NCI-H345 treated with DMSO at 0.1 percent for 48 hours (cell line): ENCODE data around the gene NUDT22.

Experiments used
- DNase-seq: peaks from one replicate; lab custom pipeline; 2025; ENCODE audit not compliant: unreplicated experiment; lab: John Stamatoyannopoulos, UW

Gene NUDT22

DNA sequence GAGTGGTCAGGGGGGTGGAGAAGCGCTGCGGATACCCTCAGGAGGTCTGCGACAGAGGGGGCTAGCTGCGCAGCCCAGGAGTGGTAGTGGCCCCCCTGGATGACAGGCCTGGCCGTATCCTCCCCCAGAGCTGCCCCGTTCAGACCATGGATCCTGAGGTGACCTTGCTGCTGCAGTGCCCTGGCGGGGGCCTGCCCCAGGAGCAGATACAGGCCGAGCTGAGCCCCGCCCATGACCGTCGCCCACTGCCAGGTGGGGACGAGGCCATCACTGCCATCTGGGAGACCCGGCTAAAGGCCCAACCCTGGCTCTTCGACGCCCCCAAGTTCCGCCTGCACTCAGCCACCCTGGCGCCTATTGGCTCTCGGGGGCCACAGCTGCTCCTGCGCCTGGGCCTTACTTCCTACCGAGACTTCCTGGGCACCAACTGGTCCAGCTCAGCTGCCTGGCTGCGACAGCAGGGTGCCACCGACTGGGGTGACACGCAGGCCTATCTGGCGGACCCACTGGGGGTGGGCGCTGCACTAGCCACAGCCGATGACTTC is 505 bp downstream of the NUDT22 start:
- DNase-seq, result peak; percentile 18

DNA sequence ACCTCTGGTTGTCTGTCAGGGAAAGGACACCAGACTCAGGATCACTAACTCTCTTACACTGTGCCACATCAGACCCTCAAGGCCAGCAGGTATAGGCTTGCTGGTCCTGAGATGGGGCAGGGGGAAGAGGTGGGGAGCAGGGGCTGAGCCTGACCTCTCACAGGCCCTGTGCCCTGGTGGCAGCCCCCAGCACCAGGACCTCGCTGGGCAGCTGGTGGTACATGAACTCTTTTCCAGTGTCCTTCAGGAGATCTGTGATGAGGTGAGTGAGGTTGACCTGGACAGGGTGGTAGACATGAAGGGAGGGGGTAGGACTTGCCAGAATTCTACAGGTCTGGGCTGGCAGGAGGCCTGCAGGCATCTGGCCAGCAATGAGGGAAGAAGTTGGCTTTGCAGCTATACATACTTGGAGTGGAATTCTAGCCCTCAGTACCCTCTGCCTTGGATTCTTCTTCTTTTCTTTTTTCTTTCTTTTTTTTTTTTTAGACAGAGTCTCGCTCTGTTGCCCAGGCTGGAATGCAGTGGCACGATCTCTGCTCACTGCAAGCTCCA is 1.4 kb downstream of the NUDT22 start:
- DNase-seq, result no peak

DNA sequence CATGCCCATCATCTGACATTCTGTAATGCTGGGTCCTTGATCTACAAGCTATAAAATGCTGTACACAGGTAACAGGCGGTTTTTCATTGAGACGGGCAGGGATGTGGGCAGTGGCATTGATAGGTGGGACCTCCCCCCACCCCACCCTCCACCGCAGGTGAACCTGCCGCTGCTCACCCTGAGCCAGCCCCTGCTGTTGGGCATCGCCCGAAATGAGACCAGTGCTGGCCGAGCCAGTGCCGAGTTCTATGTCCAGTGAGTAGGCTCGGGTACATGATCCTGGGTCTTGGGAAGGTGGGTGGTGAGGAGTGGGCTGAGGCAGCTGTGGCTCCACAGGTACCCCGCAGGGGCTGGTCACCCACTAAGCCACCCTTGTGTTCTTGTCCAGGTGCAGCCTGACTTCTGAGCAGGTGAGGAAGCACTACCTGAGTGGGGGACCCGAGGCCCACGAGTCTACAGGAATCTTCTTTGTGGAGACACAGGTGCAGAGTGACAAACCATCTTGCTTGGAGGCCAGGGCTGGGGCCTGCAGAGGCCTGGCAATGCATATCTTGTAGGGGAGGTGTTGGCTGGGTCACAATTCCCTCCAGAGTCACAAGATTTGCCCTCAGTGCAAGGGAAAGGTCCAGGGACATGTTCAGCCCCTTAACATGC is 3.1 kb downstream of the NUDT22 start:
- no peak for DNase-seq

DNA sequence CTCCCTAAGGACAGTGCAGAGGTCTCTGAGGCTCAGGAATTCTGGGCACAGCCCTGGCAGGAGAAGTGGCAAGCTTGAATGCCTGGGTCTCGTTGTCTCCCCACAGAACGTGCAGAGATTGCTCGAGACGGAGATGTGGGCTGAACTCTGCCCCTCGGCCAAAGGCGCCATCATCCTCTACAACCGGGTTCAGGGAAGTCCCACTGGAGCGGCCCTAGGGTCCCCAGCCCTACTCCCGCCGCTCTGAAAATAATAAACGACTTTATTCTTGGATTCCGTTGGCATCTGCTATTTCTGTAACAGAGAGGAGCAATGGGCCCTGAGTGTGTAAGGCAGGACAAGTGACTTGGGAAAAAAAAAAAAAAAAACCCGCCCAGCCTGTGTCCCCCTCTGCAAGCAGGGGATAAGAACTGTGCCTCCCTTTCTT is 3.7 kb downstream of the NUDT22 start:
- DNase-seq, result no peak

DNA sequence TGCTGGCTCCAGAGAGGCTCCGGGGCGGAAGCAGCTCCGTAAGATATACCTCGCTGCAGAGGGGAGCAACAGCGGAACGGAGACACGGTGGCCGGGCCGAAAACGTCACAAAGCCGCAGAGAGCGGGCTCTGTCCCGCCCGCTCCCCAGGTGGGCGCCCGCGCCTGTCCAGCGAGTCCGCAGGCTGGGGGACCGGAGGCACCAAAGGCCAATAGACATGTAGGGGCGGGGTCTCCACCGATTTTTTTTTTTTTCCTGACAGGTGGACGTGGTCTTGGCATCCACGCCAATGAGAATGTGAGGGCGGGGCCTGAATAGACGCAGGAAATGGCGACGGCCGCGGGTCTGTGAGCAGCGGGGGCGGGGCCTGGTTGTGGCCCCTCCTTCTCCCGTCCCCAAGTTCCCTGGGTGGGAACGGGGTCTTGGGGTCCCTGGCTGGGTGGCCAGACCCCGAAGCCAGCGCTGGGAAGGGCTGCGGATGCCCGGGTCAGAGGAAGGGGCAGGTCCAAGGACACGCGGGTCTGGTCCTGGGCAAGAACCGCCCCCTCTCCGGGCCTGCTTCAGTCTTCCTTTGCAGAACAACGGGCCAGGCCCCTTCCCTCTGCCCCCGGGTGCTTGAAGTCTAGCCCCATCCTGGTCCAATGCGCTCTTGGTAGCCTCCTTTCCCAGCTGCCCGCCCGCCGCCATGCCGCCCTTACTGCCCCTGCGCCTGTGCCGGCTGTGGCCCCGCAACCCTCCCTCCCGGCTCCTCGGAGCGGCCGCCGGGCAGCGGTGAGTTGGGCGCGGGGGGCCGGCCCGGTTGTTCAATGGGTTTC is 4.3 kb downstream of the NUDT22 start, which contains the start of gene DNAJC4:
DNAJC4 (plus strand) TSS at position 378 of the 814 bp plus-strand sequence; CDS start at position 685, 307 bp downstream.
- peak; percentile 90 for DNase-seq

DNA sequence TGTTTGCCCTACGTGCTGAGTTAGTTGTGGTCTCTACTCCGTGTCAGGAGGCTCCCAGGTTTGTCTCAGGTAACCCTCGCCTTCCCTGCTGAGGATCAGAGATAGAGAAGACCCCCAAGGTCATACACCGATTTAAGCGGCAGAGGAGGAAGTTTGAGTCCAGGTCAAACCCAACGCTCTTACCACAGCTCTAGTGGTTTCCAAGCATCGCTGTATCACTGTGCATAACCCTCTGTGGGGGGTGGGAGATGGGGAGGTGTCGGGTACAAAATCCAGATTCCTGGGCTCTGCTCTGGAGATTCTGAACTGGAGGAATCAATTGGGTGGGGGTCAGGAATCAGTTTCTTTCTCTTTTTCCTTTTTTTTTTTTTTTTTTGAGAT is 4.9 kb downstream of the NUDT22 start:
- no peak for DNase-seq

DNA sequence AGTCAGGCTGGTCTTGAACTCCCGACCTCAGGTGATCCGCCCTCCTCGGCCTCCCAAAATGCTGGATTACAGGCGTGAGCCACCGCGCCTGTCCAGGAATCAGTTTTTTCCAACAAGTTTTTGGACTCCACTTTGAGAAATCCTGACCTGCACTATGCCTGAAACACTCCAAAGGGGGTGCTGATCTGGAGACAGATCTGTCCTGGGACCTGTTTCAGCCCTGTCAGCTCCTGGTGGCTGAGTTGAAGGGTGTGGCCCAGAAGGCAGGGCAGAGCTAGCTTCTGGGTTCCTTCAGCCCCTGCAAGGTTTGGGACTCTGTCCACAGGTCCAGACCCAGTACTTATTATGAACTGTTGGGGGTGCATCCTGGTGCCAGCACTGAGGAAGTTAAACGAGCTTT is 5.5 kb downstream of the NUDT22 start:
- DNase-seq, result no peak

DNA sequence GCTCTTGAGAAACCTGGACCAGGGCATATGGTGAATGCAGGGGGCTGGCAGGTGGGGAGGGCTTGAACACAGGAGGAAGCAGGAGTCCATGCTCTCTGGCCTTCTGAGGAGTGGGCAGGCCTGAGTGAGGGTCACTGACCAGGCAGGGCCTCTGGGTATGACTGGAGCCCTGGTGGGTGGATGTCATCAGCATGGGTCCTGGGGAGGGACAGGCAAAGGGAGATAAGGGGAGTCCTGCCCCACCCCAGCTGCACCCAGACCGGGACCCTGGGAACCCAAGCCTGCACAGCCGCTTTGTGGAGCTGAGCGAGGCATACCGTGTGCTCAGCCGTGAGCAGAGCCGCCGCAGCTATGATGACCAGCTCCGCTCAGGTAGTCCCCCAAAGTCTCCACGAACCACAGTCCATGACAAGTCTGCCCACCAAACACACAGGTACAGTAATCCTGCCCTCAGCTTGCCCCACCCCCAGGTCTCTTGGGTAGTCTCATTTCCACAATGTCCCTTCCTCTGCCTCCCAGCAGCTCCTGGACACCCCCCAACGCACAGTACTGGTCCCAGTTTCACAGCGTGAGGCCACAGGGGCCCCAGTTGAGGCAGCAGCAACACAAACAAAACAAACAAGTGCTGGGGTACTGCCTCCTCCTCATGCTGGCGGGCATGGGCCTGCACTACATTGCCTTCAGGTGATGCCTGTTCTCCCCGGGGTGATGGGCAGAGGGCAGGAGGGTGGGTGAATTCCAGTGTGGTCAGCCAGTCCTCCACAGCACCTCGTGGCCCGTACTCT is 6.3 kb downstream of the NUDT22 start:
- DNase-seq, result no peak

DNA sequence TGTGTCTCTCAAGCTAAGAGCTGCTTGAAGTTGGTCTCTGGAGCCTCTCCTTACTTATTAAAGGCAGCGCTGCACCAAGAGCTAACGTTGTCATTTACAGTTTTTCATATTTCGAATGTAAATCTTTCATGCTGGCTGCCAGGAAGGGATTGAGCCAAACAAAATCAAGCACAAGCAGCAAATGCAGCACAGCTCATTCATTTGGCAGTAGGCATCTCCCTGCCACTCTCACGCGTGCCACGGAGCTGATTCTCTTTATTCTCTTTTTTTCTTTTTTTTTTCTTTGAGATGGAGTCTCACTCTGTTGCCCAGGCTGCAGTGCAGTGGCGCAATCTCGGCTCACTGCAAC is 6.9 kb downstream of the NUDT22 start:
- DNase-seq, result no peak

DNA sequence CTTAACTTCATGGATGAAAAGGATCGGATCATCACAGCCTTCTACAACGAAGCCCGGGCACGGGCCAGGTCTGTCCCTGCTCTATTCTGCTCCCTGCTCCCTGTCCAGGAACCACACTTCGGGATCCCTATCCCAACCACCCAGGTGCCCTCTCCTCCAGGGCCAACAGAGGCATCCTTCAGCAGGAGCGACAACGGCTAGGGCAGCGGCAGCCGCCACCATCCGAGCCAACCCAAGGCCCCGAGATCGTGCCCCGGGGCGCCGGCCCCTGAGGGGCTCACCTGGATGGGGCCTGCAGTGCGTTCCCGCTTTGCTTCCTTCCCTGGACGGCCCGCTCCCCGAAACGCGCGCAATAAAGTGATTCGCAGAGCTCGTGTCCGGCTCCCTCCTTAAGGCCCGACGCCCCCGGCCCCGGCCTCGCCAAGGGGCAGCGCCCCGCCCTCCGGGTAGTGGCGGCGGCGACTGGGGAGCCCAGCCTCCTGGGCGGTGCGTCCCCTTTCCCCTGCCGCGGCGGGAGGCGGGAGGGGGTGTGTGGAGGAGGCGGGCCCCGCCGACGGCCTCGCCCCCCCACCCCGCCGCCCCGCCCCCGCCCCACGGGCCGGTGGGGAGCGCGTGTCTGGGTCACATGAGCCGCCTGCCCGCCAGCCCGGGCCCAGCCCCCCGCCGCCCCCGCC is 8.0 kb downstream of the NUDT22 start, which contains the start of gene VEGFB:
VEGFB (plus strand) TSS at position 672 of the 674 bp plus-strand sequence. CDS start 250 bp downstream, outside the sequence.
- peak; percentile 30 for DNase-seq

DNA sequence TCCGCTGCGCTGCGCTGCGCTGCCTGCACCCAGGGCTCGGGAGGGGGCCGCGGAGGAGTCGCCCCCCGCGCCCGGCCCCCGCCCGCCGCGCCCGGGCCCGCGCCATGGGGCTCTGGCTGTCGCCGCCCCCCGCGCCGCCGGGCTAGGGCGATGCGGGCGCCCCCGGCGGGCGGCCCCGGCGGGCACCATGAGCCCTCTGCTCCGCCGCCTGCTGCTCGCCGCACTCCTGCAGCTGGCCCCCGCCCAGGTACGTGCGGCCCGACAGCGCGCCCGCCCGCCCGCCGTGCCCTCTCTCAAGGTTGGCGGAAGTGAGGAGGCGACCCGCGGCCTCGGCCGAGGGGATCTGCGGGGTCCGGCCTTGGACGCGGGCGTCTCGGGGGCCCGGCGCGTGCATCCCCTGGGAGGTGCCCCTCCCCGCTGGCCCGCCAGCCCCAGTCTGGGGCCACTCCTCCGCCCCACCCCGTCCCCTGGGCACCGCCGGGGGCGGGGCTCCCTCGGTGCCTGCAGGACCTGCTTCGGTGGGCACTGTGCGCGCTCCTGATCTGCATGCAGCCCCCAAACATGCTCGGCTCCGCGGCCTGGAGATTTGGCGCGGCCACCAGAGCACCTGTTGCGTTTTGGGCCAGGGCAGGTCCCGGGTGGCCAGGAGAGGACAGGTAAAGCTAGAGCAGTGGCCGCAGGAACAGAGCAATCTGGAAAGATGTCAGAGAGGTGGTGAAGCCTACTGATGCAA is 8.7 kb downstream of the NUDT22 start:
- DNase-seq, result no peak

DNA sequence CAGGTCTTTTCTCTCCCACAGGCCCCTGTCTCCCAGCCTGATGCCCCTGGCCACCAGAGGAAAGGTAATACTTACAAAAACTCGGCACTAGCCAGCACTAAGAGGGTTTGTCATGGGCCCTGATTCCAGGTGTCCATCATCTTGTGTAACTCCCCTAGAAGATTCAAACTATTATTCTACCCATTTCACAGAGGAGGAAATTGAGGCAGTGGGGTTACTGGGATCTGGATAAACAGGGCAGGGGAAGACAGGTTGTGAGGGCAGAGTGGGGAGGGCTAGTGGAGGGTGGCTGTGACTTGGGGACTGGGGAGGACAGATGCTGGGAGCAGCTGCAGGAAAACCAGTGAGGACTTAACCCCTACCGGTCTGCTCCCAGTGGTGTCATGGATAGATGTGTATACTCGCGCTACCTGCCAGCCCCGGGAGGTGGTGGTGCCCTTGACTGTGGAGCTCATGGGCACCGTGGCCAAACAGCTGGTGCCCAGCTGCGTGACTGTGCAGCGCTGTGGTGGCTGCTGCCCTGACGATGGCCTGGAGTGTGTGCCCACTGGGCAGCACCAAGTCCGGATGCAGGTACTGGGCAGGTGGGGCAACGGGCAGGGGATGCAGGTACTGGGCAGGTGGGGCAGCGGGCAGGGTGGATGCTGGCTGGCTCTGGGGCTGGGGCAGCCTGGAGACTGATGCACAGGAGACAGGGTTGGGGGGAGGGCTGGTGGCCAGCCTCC is 9.5 kb downstream of the NUDT22 start:
- DNase-seq, result no peak

DNA sequence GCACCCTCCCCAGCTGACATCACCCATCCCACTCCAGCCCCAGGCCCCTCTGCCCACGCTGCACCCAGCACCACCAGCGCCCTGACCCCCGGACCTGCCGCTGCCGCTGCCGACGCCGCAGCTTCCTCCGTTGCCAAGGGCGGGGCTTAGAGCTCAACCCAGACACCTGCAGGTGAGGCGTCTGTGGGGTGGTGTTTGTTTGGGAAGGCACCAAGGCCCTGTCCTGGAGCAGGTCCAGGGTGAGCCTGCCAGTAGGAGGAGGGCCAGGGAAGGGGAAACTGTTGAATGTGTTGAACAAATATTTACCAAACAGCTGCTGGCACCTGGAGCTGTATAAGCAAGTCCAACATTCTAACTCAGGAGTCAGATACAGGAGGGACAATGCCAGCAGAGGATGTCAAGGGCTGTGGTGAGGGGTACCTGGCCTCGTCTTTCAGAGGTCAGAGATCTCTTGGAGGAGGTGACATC is 11.4 kb downstream of the NUDT22 start:
- peak; percentile 66 for DNase-seq

DNA sequence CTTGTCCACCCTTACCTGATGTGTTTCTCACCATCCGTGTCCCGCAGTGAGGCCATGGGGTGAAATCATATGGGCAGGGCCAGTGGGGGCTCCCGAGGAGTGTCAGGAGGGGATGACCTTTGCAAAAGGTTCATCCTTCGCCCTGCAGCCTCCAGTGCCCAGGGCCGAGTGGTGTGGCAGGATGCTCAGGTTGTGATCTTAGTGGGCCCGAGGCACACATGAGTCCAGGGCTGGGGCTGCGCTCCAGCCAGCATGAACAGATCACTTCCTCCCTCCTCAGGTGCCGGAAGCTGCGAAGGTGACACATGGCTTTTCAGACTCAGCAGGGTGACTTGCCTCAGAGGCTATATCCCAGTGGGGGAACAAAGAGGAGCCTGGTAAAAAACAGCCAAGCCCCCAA is 12.0 kb downstream of the NUDT22 start:
- no peak for DNase-seq

DNA sequence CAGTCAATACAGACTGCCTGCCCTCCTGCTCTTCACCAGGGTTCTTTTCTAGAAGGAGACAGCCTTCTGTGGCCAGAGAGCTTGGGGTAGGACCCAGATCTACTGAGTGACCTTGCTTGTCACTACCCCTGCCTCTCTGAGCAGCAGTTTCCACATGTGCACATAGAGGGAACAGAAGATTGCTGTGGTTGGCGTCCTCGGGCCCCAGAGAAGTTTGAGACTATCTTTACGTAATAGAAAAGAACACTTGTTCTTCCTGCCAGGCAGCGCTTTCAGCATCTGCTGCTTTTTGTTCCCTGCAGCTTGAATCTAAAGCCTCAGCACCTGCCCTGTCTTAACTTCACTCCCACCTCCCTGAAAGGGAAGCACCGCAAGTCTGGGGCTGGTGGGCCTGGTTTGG is 12.9 kb downstream of the NUDT22 start:
- no peak for DNase-seq

DNA sequence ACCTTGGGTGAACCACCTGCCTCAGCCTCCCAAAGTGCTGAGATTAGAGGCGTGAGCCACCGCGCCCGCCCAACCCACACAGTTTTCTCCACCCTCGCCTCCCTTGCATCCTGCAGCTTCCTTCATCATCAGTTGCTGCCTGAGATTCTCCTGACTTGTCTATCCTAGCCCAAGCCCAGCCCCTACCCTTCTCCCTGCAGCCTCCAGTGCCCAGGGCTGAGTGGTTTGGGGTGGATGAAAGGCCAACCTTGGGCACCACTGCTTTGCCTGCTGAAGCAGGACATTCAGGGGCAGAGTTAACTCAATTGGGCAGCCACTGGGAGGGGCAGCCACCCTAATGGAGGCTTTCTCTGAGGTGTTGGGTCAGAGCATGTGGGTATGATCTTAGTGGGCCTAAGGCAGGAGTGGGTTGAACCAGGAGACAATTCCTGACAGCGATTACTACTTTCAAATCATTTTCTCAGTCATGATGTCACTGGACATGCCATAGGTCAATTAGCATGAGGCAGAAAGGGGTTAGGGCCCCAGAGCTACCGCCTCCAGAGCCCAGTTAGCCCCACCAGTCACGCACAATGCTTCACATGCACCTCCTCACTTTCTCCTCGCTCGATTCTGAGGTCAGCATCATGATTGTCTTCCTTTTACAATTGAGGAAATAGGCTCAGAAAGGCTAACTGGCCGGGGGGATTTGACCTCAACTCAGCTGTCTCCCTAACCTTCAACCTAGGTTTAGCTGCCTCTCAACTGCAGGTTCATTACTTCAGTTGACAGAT is 13.8 kb downstream of the NUDT22 start:
- no peak for DNase-seq

DNA sequence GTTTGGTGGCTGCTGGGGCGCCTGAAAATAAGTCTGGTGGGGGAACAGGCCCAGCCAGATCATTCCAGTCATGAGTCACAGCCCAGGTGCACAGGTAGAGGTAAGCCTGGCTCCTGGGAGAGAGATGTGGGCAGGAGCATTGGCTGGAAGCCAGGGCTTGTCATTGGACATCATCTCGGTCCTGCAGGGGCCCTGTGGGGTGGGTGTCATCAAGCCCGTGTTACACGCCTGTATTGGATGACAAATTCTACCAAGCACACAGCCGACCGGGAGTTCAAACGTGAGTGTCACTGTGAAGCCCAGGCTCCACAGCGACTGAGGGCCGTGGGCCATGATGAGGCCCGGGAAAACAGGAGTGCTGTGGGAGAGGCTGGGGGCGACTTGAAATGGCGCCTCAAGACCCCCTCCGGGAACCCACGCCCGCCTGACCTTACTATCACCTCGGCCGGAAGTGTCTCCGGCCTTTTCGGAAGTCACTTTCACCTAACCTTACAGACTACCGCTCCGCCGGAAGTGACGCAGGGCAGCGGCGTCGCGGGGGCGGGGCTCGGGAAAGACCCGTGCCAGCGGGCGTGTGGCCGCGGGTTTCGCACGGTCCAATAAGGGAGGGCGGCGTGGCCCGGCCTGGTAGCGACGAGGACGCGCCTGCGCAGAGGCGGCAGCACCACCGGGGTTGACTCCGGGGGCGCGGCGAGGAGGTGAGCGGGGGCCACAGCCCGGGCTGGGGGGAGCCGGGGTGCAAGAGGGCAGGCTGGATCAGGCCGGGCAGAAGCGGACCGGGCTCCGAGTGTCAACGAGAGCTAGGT is 14.6 kb downstream of the NUDT22 start, which contains the start of gene FKBP2:
FKBP2 (plus strand) TSS at position 661 of the 806 bp plus-strand sequence. CDS start 1,293 bp downstream, outside the sequence.
- DNase-seq, result peak; percentile 93

DNA sequence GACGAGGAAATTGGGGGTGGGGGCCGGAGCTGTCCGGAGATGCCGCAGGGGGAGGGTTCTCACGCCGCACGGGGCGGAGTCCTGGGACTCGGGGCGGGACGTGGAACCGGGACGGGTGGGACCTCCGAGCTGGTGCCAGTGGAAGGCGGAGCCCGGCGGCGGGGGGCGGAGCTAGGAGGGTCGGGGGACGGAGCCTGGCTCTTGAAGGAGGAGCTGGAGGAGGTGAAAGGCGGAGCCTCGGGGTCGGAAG is 15.1 kb downstream of the NUDT22 start:
- peak; percentile 91 for DNase-seq
